Cortex of kidney (tissue), 1 donor: ENCODE data around the gene FHOD3.

Experiments
- DNase-seq: peaks from one replicate; lab custom pipeline; 2025; lab: John Stamatoyannopoulos, UW

Gene FHOD3

GRCh38 chr18:36630917-36631316 is 333.4 kb downstream of the FHOD3 start:
- DNase-seq: no peak

- no peak for DNase-seq
These were observed 336.5 kb downstream of the FHOD3 start for GRCh38 chr18:36633961-36634412.

- DNase-seq: no peak
These were observed 337.2 kb downstream of the FHOD3 start for GRCh38 chr18:36634573-36635216.

GRCh38 chr18:36635414-36636096 is 338.0 kb downstream of the FHOD3 start:
- no peak for DNase-seq

- DNase-seq: no peak
These were observed 338.8 kb downstream of the FHOD3 start for GRCh38 chr18:36636237-36636817.

GRCh38 chr18:36638224-36638623 is 340.7 kb downstream of the FHOD3 start:
- DNase-seq: no peak

GRCh38 chr18:36640021-36640952 is 342.8 kb downstream of the FHOD3 start:
- no peak for DNase-seq

GRCh38 chr18:36643061-36643460 is 345.5 kb downstream of the FHOD3 start:
- DNase-seq: no peak

- no peak for DNase-seq
These were observed 351.3 kb downstream of the FHOD3 start for GRCh38 chr18:36648803-36649202.

GRCh38 chr18:36649205-36649604 is 351.7 kb downstream of the FHOD3 start:
- DNase-seq: no peak

GRCh38 chr18:36650266-36650665 is 352.8 kb downstream of the FHOD3 start:
- no peak for DNase-seq

- DNase-seq: no peak
These were observed 353.4 kb downstream of the FHOD3 start for GRCh38 chr18:36650906-36651305.

GRCh38 chr18:36652503-36652902 is 355.0 kb downstream of the FHOD3 start:
- DNase-seq: no peak

- DNase-seq: no peak
These were observed 355.8 kb downstream of the FHOD3 start for GRCh38 chr18:36653141-36653869.

GRCh38 chr18:36653870-36654269 is 356.4 kb downstream of the FHOD3 start:
- no peak for DNase-seq

- DNase-seq: no peak
These were observed 357.6 kb downstream of the FHOD3 start for GRCh38 chr18:36655074-36655473.

GRCh38 chr18:36655930-36656329 is 358.4 kb downstream of the FHOD3 start:
- no peak for DNase-seq

- DNase-seq: no peak
These were observed 361.1 kb downstream of the FHOD3 start for GRCh38 chr18:36658611-36659010.

GRCh38 chr18:36660311-36660710 is 362.8 kb downstream of the FHOD3 start:
- no peak for DNase-seq

- DNase-seq: no peak
These were observed 364.5 kb downstream of the FHOD3 start for GRCh38 chr18:36661999-36662398.

- no peak for DNase-seq
These were observed 365.8 kb downstream of the FHOD3 start for GRCh38 chr18:36663312-36663711.

GRCh38 chr18:36665952-36666351 is 368.4 kb downstream of the FHOD3 start:
- no peak for DNase-seq
